CD4-positive, CD25-positive, alpha-beta regulatory T cell (primary cell): ENCODE measurements around the gene ATRNL1. TPM values are rescaled to one million over a fixed set of nuclear protein-coding genes. Genes with fewer than 3 reads are reported as not detected.

Experiments used
- ATAC-seq, 2 donors: fragments of 150-1000 bp; cut with Tn5 transposase; one replicate each; pipeline ENCODE4 v1.10.0; 2021; ENCODE audit warnings: low read depth in 2 of 2, moderate number of reproducible peaks in 2 of 2, moderate library complexity in 1 of 2
- DNase-seq, 3 donors: peaks; one replicate each; pipeline versions ENCODE4 v3.0.0 to v3.0.0-alpha.2; 2012 to 2022; ENCODE audit warnings: mixed read lengths in 1 of 3
- H3K27ac ChIP-seq: one replicate; pipeline ENCODE4 v1.7.0; 2013; ENCODE audit warnings: mild to moderate bottlenecking, low read length; ENCODE audit not compliant: insufficient read depth, poor library complexity, severe bottlenecking
- H3K27me3 ChIP-seq: one replicate; pipeline ENCODE4 v1.7.0; 2013; ENCODE audit warnings: low read length; ENCODE audit not compliant: control insufficient read depth, insufficient read depth
- H3K36me3 ChIP-seq: one replicate; pipeline ENCODE4 v1.7.0; 2013; ENCODE audit warnings: mild to moderate bottlenecking, low read length, moderate library complexity; ENCODE audit not compliant: control insufficient read depth, insufficient read depth
- H3K4me1 ChIP-seq: 2 replicates; pipeline ENCODE4 v1.7.0; 2013; ENCODE audit warnings: mild to moderate bottlenecking, low read length; ENCODE audit not compliant: insufficient read depth, control insufficient read depth, poor library complexity, severe bottlenecking
- H3K4me3 ChIP-seq: one replicate; pipeline ENCODE4 v1.7.0; 2013; ENCODE audit warnings: low read depth, mild to moderate bottlenecking, low read length, moderate library complexity
- H3K9me3 ChIP-seq, 2 experiments: 1 replicate in 1 of 2; 2 replicates in 1 of 2; pipeline ENCODE4 v1.7.0; 2013; ENCODE audit warnings: low read length in 2 of 2, mild to moderate bottlenecking in 1 of 2, moderate library complexity in 1 of 2; ENCODE audit not compliant: control insufficient read depth in 2 of 2
- H3K27ac Mint-ChIP-seq, 3 donors: one replicate each; pipeline ENCODE4 v1.8.0; 2020 to 2022; ENCODE audit warnings: mild to moderate bottlenecking in 3 of 3, mixed read lengths in 3 of 3, moderate library complexity in 2 of 3
- H3K27me3 Mint-ChIP-seq: one replicate; pipeline ENCODE4 v1.8.0; 2022; ENCODE audit warnings: mild to moderate bottlenecking, mixed read lengths
- H3K36me3 Mint-ChIP-seq: one replicate; pipeline ENCODE4 v1.8.0; 2020; ENCODE audit warnings: mixed read lengths
- H3K4me1 Mint-ChIP-seq, 4 donors: one replicate each; pipeline ENCODE4 v1.8.0; 2020 to 2022; ENCODE audit warnings: mixed read lengths in 4 of 4, mild to moderate bottlenecking in 1 of 4
- H3K4me3 Mint-ChIP-seq, 4 donors: one replicate each; pipeline ENCODE4 v1.8.0; 2020 to 2022; ENCODE audit warnings: mild to moderate bottlenecking in 4 of 4, mixed read lengths in 4 of 4, moderate library complexity in 3 of 4
- H3K9me3 Mint-ChIP-seq, 7 donors: one replicate each; pipeline ENCODE4 v1.8.0; 2020 to 2022; ENCODE audit warnings: mixed read lengths in 7 of 7, mild to moderate bottlenecking in 3 of 7, moderate library complexity in 2 of 7
- polyA plus RNA-seq, 4 donors: library from polyadenylated mRNA; unstranded; fragments of 300-500 nt; fragmentation: Illumina TruSeq; gene quantifications; one replicate each; pipeline ENCODE4 v1.2.3, GENCODE V29; 2021
- total RNA-seq: library from RNA; stranded (reverse); gene quantifications from one replicate; pipeline ENCODE4 v1.2.3, GENCODE V29; 2022

ATRNL1 gene
- total and polyA plus RNA-seq, 5 donors from 2014 or later: not detected

GRCh38 chr10:115829521-115830205 lies 736.5 kb downstream of the ATRNL1 start:
- ATAC-seq (no peak), DNase-seq (no peak)
- Histone ChIP-seq H3K27me3 (no peaks in the 10 kb centered on the region), H3K4me1 (no peaks in the 10 kb centered on the region), H3K4me3 (no peak overlapping the region), H3K36me3 (no peaks in the 10 kb centered on the region), H3K27ac (no peak overlapping the region), H3K9me3 (no peaks in the 10 kb centered on the region)
- H3K36me3 Mint-ChIP-seq: no peaks in the 10 kb centered on the region
- H3K4me3 Mint-ChIP-seq: no peak overlapping the region
- no peak overlapping the region for H3K27ac Mint-ChIP-seq
- no peaks in the 10 kb centered on the region for H3K27me3 Mint-ChIP-seq
- H3K4me1 Mint-ChIP-seq: no peaks in the 10 kb centered on the region
- H3K9me3 Mint-ChIP-seq: peaks cover 0 to 5% (median 3%) of the 10 kb centered on the region in 7 donors

DNA sequence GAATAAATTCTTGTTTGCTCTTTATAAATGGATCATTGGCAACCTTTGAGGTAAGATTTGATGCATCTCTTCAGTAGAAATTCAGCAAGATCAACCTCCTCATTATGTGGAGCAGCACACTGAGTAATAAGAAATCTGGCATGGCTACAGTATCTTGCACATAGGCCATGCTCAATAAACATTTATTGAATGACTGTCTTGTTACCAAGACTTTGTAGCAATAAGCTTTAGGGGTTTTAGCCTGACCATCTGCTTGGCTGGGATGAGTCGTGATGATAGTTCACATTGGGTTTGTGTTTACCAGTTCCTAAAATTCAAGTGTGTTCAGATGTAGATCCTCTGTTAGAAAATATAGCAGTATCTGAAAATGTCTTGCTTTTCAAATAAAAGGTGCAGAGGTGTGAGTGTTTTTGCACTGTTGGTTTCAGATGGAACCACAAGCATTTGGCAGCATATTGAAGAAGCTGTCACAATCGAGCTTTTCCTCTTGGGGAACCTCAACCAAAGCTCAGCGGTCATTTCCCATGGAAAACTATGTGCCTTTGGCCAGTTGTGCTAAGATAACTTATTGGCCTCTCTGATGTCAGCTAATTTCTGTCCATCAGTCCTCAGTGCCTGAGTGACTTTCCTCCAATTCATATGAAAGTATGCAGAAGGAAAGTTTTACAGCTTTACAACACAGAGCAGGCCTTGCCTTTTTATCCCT lies 737.3 kb downstream of the ATRNL1 start:
- no peaks in the 10 kb centered on the region for H3K36me3 Mint-ChIP-seq
- no peak for ATAC-seq

DNA sequence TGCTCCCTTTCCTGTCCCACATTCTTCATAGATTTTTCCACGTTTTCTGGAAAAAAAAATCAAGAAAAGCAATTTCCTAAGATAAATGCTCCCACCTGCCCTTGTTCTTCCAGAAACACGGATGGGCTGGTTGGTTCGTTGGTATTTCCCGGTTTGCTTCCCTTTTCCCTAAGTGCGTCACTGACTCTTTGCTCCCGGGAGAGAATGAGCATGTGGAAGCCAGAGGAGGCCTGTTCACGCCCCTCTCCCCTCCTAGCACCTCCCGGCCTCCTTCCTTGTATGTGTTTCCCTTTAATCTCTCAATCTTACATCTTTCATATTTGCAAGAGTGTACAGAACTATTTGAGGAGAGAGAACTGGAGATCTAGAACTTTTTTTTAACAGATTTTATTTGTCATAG lies 737.9 kb downstream of the ATRNL1 start:
- Mint-ChIP-seq H3K4me1 (no peaks in the 10 kb centered on the region), H3K36me3 (no peaks in the 10 kb centered on the region), H3K9me3 (peaks cover 0 to 5% (median 3%) of the 10 kb centered on the region in 7 donors), H3K27me3 (no peaks in the 10 kb centered on the region), H3K4me3 (no peak overlapping the region), H3K27ac (no peak overlapping the region)
- Histone ChIP-seq H3K36me3 (no peaks in the 10 kb centered on the region), H3K9me3 (no peaks in the 10 kb centered on the region), H3K27me3 (no peaks in the 10 kb centered on the region), H3K4me1 (no peaks in the 10 kb centered on the region), H3K27ac (no peak overlapping the region), H3K4me3 (no peak overlapping the region)
- ATAC-seq (no peak), DNase-seq (no peak)

More for the DNA sequence above, 737.3 kb downstream of the ATRNL1 start:
- DNase-seq: no peak
- Mint-ChIP-seq H3K4me3 (no peak overlapping the region), H3K9me3 (peaks cover 0 to 5% (median 1%) of the 10 kb centered on the region in 7 donors), H3K27ac (no peak overlapping the region), H3K27me3 (no peaks in the 10 kb centered on the region), H3K4me1 (no peaks in the 10 kb centered on the region)
- H3K36me3 ChIP-seq: no peaks in the 10 kb centered on the region
- no peak overlapping the region for H3K27ac ChIP-seq
- no peaks in the 10 kb centered on the region for H3K4me1 ChIP-seq
- H3K4me3 ChIP-seq: no peak overlapping the region
- no peaks in the 10 kb centered on the region for H3K27me3 ChIP-seq
- no peaks in the 10 kb centered on the region for H3K9me3 ChIP-seq

DNA sequence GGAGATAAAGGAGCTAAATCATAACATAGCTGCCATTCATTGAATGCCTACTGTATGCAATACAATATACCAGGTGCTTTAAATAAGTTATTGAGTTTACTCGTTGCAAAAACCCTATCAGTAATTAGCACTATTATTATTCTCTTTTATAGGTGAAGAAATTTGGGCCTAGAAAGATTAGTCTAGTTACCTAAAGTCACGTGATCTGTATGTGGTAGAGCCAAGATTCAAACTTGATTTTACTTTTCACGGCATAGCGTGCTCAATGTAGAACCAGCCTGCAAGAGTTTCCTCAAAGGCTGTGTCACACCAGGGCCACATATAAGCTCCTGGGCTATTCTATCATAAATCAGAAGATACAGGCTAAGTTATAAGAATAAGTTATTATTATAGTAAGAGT lies 740.0 kb downstream of the ATRNL1 start:
- H3K36me3 ChIP-seq: no peaks in the 10 kb centered on the region
- no peaks in the 10 kb centered on the region for H3K4me1 Mint-ChIP-seq
- H3K36me3 Mint-ChIP-seq: no peaks in the 10 kb centered on the region
- peaks cover 0 to 5% (median 2%) of the 10 kb centered on the region in 7 donors for H3K9me3 Mint-ChIP-seq
- H3K4me3 ChIP-seq: no peak overlapping the region
- no peaks in the 10 kb centered on the region for H3K27me3 ChIP-seq
- ATAC-seq: no peak
- H3K27ac ChIP-seq: no peak overlapping the region
- H3K4me1 ChIP-seq: no peaks in the 10 kb centered on the region
- H3K27me3 Mint-ChIP-seq: no peaks in the 10 kb centered on the region
- no peak overlapping the region for H3K4me3 Mint-ChIP-seq
- no peak overlapping the region for H3K27ac Mint-ChIP-seq
- no peaks in the 10 kb centered on the region for H3K9me3 ChIP-seq
- no peak for DNase-seq

GRCh38 chr10:115844591-115844990 lies 751.4 kb downstream of the ATRNL1 start:
- Histone ChIP-seq H3K4me1 (no peaks in the 10 kb centered on the region), H3K36me3 (no peaks in the 10 kb centered on the region), H3K27ac (no peak overlapping the region), H3K27me3 (no peaks in the 10 kb centered on the region), H3K4me3 (no peak overlapping the region), H3K9me3 (no peaks in the 10 kb centered on the region)
- H3K4me1 Mint-ChIP-seq: no peaks in the 10 kb centered on the region
- DNase-seq (no peak), ATAC-seq (no peak)
- H3K27ac Mint-ChIP-seq: no peak overlapping the region
- no peaks in the 10 kb centered on the region for H3K36me3 Mint-ChIP-seq
- no peaks in the 10 kb centered on the region for H3K27me3 Mint-ChIP-seq
- no peak overlapping the region for H3K4me3 Mint-ChIP-seq
- H3K9me3 Mint-ChIP-seq: peaks cover 0 to 9% (median 4%) of the 10 kb centered on the region in 7 donors

DNA sequence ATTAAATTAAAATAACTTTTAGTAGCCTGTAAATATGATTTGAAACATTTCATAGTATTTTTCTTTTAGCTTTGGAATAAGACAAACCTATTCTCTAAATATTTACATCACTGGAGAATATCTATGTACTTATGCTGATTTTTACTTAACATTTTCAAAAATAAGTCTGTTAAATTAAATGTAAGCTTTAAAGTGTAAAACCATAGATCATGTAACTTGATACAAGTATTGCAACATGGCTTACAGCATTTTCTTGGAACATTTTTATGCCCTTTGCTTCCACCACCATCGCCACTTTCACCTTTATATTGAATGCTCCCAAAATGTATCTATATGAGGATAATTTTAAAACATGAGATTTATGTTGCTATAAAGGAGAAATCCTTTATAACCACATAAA lies 752.8 kb downstream of the ATRNL1 start:
- H3K36me3 Mint-ChIP-seq: no peaks in the 10 kb centered on the region
- H3K4me3 ChIP-seq: no peak overlapping the region
- H3K27me3 ChIP-seq: no peaks in the 10 kb centered on the region
- H3K27ac Mint-ChIP-seq: no peak overlapping the region
- no peak for DNase-seq
- H3K36me3 ChIP-seq: no peaks in the 10 kb centered on the region
- H3K4me1 ChIP-seq: no peaks in the 10 kb centered on the region
- no peak overlapping the region for H3K27ac ChIP-seq
- ATAC-seq: no peak
- no peaks in the 10 kb centered on the region for H3K4me1 Mint-ChIP-seq
- H3K27me3 Mint-ChIP-seq: no peaks in the 10 kb centered on the region
- peaks cover 0 to 5% (median 0%) of the 10 kb centered on the region in 7 donors for H3K9me3 Mint-ChIP-seq
- no peaks in the 10 kb centered on the region for H3K9me3 ChIP-seq
- H3K4me3 Mint-ChIP-seq: no peak overlapping the region

DNA sequence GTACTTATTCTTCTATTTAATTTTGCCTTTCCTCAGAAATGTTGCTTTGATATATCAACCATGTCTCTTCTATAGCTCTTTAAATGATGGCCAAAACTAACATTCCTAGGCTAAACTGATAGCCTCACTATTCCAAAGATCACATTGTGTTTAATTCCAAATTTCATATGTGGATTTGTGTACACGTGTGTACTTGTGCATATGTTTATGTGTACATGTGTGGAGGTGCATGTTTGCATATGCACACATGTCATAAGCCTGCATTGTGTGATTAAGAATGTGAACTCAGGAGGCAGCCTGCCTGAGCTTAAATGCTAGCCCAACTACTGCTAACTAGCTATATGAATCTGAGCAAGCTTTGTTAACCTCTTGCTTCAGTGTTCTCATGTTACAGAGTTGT lies 753.4 kb downstream of the ATRNL1 start:
- H3K4me3 Mint-ChIP-seq: no peak overlapping the region
- Histone ChIP-seq H3K9me3 (no peaks in the 10 kb centered on the region), H3K4me3 (no peak overlapping the region), H3K36me3 (no peaks in the 10 kb centered on the region), H3K4me1 (no peaks in the 10 kb centered on the region), H3K27ac (no peak overlapping the region), H3K27me3 (no peaks in the 10 kb centered on the region)
- H3K4me1 Mint-ChIP-seq: no peaks in the 10 kb centered on the region
- no peaks in the 10 kb centered on the region for H3K36me3 Mint-ChIP-seq
- DNase-seq (no peak), ATAC-seq (no peak)
- H3K9me3 Mint-ChIP-seq: peaks cover 0 to 5% (median 0%) of the 10 kb centered on the region in 7 donors
- H3K27ac Mint-ChIP-seq: no peak overlapping the region
- H3K27me3 Mint-ChIP-seq: no peaks in the 10 kb centered on the region

GRCh38 chr10:115849197-115849596 lies 756.0 kb downstream of the ATRNL1 start:
- H3K4me3 Mint-ChIP-seq: no peak overlapping the region
- H3K27me3 Mint-ChIP-seq: no peaks in the 10 kb centered on the region
- Histone ChIP-seq H3K36me3 (no peaks in the 10 kb centered on the region), H3K9me3 (no peaks in the 10 kb centered on the region), H3K27ac (no peak overlapping the region), H3K4me1 (no peaks in the 10 kb centered on the region), H3K27me3 (no peaks in the 10 kb centered on the region), H3K4me3 (no peak overlapping the region)
- ATAC-seq: no peak
- H3K9me3 Mint-ChIP-seq: peaks cover 0 to 6% (median 0%) of the 10 kb centered on the region in 7 donors
- no peaks in the 10 kb centered on the region for H3K4me1 Mint-ChIP-seq
- no peak for DNase-seq
- H3K36me3 Mint-ChIP-seq: no peaks in the 10 kb centered on the region
- no peak overlapping the region for H3K27ac Mint-ChIP-seq
